Activated CD4-positive, alpha-beta T cell treated with anti-CD3 and anti-CD28 coated beads, Interleukin-2, amount 50 U/mL, for 48 hours (primary cell): ENCODE data around the gene ARIH2.
"Not testable (repeated sequence)": the region's sequence is repeated elsewhere in the genome, so short reads cannot be mapped to it uniquely, and the experiment has no call there.

ENCODE experiments used
- DNase-seq, 2 experiments: peaks; one replicate each; pipeline ENCODE4 v3.0.0-alpha.2; 2020

The ARIH2 gene

GRCh38 chr3:49004352-49005302 is 86.0 kb downstream of the ARIH2 start:
- DNase-seq, result no peak

DNA sequence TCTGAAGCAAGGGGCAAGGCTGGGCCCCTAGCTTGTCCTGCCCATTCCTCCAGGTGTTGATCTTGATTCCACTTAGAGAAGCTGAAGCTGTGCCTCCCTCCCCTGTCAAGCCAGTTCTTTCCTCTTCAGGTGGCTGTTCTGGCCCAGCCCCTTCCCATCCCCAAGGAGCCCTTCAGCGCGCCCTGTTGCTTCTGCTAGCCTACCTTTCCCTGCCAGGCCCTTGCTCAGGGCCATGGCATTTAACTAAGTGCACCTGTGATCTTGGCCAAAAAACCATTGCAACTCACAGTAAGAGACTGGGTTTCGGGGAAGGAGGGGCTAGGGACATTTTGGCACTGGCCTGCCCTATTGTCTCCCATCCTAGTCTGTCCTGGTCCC is 86.7 kb downstream of the ARIH2 start:
- DNase-seq, result no peak

GRCh38 chr3:49005998-49006397 is 87.4 kb downstream of the ARIH2 start:
- no peak for DNase-seq

DNA sequence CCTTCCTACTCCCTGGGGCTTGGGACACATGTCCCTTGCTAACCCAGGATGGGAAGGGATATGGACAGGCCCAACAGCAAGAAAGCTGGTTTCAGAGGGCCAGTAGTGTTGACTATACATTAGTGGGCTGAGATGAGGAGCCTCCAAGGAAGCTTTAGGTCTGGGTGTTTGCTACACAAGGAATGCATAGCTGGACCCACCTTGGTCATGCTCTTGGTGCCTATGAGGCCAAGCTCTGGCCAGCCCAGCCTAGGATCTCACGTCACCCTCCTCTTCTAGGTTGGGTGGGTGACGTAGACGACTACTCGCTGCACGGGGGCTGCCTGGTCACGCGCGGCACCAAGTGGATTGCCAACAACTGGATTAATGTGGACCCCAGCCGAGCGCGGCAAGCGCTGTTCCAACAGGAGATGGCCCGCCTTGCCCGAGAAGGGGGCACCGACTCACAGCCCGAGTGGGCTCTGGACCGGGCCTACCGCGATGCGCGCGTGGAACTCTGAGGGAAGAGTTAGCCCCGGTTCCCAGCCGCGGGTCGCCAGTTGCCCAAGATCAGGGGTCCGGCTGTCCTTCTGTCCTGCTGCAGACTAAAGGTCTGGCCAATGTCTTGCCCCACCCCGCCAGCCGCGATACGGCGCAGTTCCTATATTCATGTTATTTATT is 87.9 kb downstream of the ARIH2 start:
- no peak for DNase-seq

GRCh38 chr3:49007068-49007770 is 88.6 kb downstream of the ARIH2 start, which contains the start of gene WDR6:
Gene WDR6, plus strand, starts transcription at chr3:49007391. Its CDS starts 41 bp downstream, at chr3:49007432.
- peak; percentile 97 to 98 for DNase-seq

GRCh38 chr3:49007771-49008528 is 89.3 kb downstream of the ARIH2 start:
- peak; percentile 89 to 90 for DNase-seq

DNA sequence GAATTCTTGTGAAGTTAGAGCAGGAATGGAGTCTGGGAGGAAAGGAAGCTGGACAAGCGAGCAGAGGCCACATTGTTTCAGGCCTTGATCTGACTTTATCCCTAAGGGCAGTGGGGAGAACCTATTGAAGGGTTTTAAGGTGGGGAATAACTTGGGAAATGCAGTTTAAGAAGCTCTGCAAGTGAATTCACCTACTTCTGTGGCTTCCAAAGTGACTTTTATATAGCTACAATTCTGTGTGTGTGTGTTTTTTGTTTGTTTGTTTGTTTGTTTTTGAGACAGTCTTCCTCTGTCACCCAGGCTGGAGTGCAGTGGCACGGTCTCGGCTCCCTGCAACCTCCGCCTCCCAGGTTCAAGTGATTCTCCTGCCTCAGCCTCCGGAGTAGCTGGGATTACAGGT is 90.0 kb downstream of the ARIH2 start:
- DNase-seq, result not testable (repeated sequence)

GRCh38 chr3:49009396-49009795 is 90.8 kb downstream of the ARIH2 start:
- no peak for DNase-seq

DNA sequence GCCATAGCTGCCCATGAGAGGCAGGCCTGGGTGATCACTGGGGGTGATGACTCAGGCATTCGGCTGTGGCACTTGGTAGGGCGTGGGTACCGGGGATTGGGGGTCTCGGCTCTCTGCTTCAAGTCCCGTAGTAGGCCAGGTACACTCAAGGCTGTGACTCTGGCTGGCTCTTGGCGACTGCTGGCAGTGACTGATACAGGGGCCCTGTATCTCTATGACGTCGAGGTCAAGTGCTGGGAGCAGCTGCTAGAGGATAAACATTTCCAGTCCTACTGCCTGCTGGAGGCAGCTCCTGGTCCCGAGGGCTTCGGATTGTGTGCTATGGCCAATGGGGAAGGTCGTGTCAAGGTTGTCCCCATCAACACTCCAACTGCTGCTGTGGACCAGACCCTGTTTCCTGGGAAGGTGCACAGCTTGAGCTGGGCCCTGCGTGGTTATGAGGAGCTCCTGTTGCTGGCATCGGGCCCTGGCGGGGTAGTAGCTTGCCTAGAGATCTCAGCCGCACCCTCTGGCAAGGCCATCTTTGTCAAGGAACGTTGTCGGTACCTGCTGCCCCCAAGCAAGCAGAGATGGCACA is 93.9 kb downstream of the ARIH2 start:
- no peak for DNase-seq

DNA sequence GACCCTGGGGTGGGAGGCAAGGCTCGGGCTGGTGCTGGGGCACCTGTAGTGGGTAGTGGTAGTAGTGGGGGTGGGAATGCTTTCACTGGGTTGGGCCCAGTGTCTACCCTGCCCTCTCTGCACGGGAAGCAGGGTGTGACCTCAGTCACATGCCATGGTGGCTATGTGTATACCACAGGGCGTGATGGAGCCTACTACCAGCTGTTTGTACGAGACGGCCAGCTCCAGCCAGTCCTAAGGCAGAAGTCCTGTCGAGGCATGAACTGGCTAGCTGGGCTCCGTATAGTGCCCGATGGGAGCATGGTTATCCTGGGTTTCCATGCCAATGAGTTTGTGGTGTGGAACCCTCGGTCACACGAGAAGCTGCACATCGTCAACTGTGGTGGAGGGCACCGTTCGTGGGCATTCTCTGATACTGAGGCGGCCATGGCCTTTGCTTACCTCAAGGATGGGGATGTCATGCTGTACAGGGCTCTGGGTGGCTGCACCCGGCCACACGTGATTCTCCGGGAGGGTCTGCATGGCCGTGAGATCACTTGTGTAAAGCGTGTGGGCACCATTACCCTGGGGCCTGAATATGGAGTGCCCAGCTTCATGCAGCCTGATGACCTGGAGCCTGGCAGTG is 94.6 kb downstream of the ARIH2 start:
- DNase-seq, result no peak

- DNase-seq, result peak; percentile 57 to 63
Measured at GRCh38 chr3:49013738-49014660, 95.4 kb downstream of the ARIH2 start.

GRCh38 chr3:49015072-49015471 is 96.4 kb downstream of the ARIH2 start:
- DNase-seq, result no peak

DNA sequence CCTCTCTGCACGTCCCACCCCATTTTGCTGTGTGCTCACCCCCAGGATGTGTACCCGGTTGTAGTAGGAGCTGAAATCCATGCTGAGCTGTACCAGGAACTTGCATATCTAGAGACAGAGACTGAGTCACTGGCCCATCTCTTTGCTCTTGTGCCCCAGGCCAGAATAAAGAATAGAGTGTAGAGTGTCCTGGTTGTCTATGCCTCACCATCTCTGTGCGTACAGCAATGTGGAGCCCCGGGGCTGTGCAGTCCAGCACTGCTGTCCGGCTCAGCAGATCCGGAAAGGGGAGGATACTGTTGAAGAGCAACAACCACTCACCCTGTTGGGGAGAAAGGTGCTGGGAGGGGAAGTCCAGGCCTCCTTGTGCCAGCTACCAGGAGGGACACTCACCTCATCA is 97.1 kb downstream of the ARIH2 start:
- DNase-seq, result no peak

GRCh38 chr3:49016414-49017228 is 98.0 kb downstream of the ARIH2 start:
- DNase-seq, result no peak

GRCh38 chr3:49017229-49017970 is 98.8 kb downstream of the ARIH2 start:
- peak in 1 of 2 experiments; percentile 33 for DNase-seq

DNA sequence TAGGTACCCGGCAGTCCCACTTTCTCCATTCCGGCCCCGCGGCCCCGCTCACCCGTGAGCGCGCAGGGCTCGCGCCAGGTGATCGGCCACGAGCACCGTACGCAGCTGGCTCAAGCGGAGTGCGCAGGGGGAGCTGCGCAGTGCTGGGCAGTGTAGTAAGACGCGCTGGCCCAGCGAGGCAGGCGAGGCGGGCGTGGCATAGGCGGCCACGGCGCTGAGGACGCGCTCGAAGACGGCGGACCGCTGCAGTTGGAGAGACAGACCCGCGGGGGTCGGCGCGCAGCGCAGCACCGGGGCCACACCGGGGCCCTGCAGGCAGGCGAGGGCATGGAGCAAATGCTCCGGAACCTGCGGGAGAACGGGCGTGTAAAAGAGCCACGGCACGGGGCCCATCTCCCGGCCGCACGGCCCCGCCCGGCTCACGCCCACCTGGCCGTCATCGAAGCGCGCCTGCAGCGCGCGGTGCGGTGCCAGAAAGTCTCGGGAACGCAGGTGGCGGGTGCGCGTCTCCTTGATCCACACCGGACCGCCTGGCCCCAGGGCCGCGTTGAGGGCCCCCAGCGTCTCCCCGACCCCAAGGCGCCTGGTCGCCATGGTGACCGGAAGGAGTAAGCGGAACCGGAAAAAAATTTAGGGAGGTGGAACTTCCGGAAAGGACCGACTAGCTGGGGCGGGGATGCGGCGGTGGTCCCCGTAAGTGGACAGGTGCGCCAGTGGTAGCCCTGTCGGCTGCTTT is 99.5 kb downstream of the ARIH2 start, which contains the start of gene DALRD3:
DALRD3 (minus strand) TSS at position 610 of the 736 bp plus-strand sequence; CDS start at position 594, 16 bp downstream.
- peak; percentile 62 to 72 for DNase-seq

DNA sequence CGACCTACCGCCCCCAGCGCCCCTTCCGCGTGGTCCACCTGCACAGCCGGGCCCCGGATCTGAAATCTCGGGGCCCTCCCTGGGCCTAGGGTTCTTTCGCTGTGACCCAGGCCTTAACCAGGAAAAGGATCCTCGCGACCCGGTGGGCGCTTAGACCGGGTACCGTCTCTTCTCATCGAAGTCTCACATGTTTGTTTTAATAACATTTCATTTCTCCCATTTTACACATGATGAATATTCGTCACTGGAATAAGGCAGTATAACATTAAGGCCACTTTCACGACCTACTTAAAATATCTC is 100.0 kb downstream of the ARIH2 start:
- no peak for DNase-seq

GRCh38 chr3:49019941-49020329 is 101.3 kb downstream of the ARIH2 start:
- no peak for DNase-seq
